Measurements from ENCODE around the gene MAP4.

GRCh38 chr3:47890126-47890827 is 125.9 kb downstream of the MAP4 start:
- TF ChIP-seq CTCF (IDR thresholded peaks at IDR 0.05) (no peak), POLR2A (IDR thresholded peaks at IDR 0.05) (no peak)

All from esophagus squamous epithelium (tissue), 4 donors.